ENCODE data around the gene SMYD5. TPM values are rescaled to one million over a fixed set of nuclear protein-coding genes. Genes with fewer than 3 reads are reported as not detected.

Gene SMYD5
- total RNA-seq, 2 experiments from 2014 or later: 39.1 to 46.7 TPM

- Mint-ChIP-seq H3K4me1 (ENCODE audit: low read depth) (peaks cover 37% of the 10 kb centered on the region), H3K36me3 (ENCODE audit: low read depth) (peaks cover 42% of the 10 kb centered on the region), H3K27ac (no peak overlapping the region), H3K9me3 (no peaks in the 10 kb centered on the region), H3K27me3 (no peaks in the 10 kb centered on the region), H3K4me3 (no peak overlapping the region)
- DNase-seq (no peak), ATAC-seq (ENCODE audit: poor library complexity) (no peak)
- H3K27me3 ChIP-seq (ENCODE audit: control insufficient read depth in 1 of 2, insufficient read depth in 2 of 2, low read length in 2 of 2): no peaks in the 10 kb centered on the region
- peaks cover 30% of the 10 kb centered on the region for H3K4me1 ChIP-seq (ENCODE audit: insufficient read depth, low read length)
- ChIA-PET POLR2A (no interaction called here), CTCF (interaction anchor here (1.8 kb wide), 1 partner anchor 40 kb away, joined by 6 read pairs; no protein-coding TSS in a partner anchor)
- H3K27ac ChIP-seq (ENCODE audit: low read depth in 1 of 2, low read length in 2 of 2): no peak overlapping the region
- H3K9me3 ChIP-seq (ENCODE audit: control insufficient read depth in 1 of 2, insufficient read depth in 1 of 2, low read length in 2 of 2): no peaks in the 10 kb centered on the region
- peaks cover 35% of the 10 kb centered on the region for H3K36me3 ChIP-seq (ENCODE audit: insufficient read depth, low read length)
- TF ChIP-seq CTCF (IDR thresholded peaks at IDR 0.05): no peak
- no peak overlapping the region for H3K4me3 ChIP-seq (ENCODE audit: low read length)
- intact Hi-C loops (cut with DNase I, micrococcal nuclease): loop anchor here in 1 of 2 experiments (1.0 to 10.0 kb wide), 2 partner anchors 13 to 1438 kb away; partner anchors contain the start of gene SEMA4F
Measured at GRCh38 chr2:73217160-73217559, 3.1 kb downstream of the SMYD5 start.

- peaks cover 42% of the 10 kb centered on the region for H3K36me3 ChIP-seq (ENCODE audit: insufficient read depth, low read length)
- no peak for ATAC-seq (ENCODE audit: poor library complexity)
Measured at GRCh38 chr2:73217826-73218225, 3.8 kb downstream of the SMYD5 start.

DNA sequence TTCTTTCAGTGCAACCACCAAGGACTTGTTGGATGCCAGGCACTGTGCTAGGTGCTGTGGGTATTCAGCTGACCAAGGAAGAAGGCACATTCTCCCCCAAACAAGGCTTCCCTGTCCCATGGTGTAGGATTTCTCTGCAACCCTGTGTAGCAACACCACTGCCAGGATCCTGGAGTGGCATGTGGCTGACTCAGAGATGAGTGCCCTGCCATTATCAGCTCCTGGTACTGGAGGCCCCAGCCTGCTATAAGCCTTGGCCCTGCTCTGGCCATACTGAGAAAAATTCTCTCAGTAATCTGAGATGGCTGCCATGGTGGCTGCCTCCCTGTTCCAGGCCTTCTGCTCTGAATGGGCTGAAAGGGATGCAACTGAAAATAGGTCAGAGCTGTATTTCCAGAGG, 4.3 kb downstream of the SMYD5 start:
- no peak for TF ChIP-seq CTCF (IDR thresholded peaks at IDR 0.05)
- CTCF ChIA-PET: interaction anchor here (1.8 kb wide), 1 partner anchor 41 kb away, joined by 6 read pairs; no protein-coding TSS in a partner anchor
- no peak overlapping the region for H3K27ac ChIP-seq (ENCODE audit: low read depth in 1 of 2, low read length in 2 of 2)
- peaks cover 25% of the 10 kb centered on the region for H3K4me1 Mint-ChIP-seq (ENCODE audit: low read depth)
- peaks cover 19% of the 10 kb centered on the region for H3K4me1 ChIP-seq (ENCODE audit: insufficient read depth, low read length)
- H3K27me3 Mint-ChIP-seq: no peaks in the 10 kb centered on the region
- peaks cover 54% of the 10 kb centered on the region for H3K36me3 Mint-ChIP-seq (ENCODE audit: low read depth)
- peaks cover 46% of the 10 kb centered on the region for H3K36me3 ChIP-seq (ENCODE audit: insufficient read depth, low read length)
- POLR2A ChIA-PET: interaction anchor here (1.1 kb wide), 2 partner anchors 9 to 15 kb away, joined by 3 to 6 read pairs; partner anchors contain the start of genes CCT7 and PRADC1
- H3K27me3 ChIP-seq (ENCODE audit: control insufficient read depth in 1 of 2, insufficient read depth in 2 of 2, low read length in 2 of 2): no peaks in the 10 kb centered on the region
- no peak for ATAC-seq (ENCODE audit: poor library complexity)
- no peak overlapping the region for H3K4me3 ChIP-seq (ENCODE audit: low read length)
- H3K9me3 ChIP-seq (ENCODE audit: control insufficient read depth in 1 of 2, insufficient read depth in 1 of 2, low read length in 2 of 2): no peaks in the 10 kb centered on the region
- intact Hi-C loops (cut with DNase I, micrococcal nuclease): loop anchor here in 1 of 2 experiments (10.0 kb wide), 1 partner anchor 1437 kb away; the partner anchor contains the start of gene SEMA4F
- H3K27ac Mint-ChIP-seq: no peak overlapping the region
- H3K9me3 Mint-ChIP-seq: no peaks in the 10 kb centered on the region
- no peak overlapping the region for H3K4me3 Mint-ChIP-seq
- no peak for DNase-seq

More at GRCh38 chr2:73217826-73218225, 3.8 kb downstream of the SMYD5 start:
- H3K4me3 Mint-ChIP-seq: peak overlapping the region; percentile 27
- POLR2A ChIA-PET: interaction anchor here (1.1 kb wide), 1 partner anchor 16 kb away, joined by 6 read pairs; the partner anchor contains the start of genes CCT7 and PRADC1
- H3K27ac Mint-ChIP-seq: no peak overlapping the region
- H3K9me3 ChIP-seq (ENCODE audit: control insufficient read depth in 1 of 2, insufficient read depth in 1 of 2, low read length in 2 of 2): no peaks in the 10 kb centered on the region
- H3K27me3 ChIP-seq (ENCODE audit: control insufficient read depth in 1 of 2, insufficient read depth in 2 of 2, low read length in 2 of 2): no peaks in the 10 kb centered on the region
- H3K4me1 ChIP-seq (ENCODE audit: insufficient read depth, low read length): peaks cover 24% of the 10 kb centered on the region
- intact Hi-C loops (cut with DNase I, micrococcal nuclease): loop anchor here in 1 of 2 experiments (1.0 to 10.0 kb wide), 2 partner anchors 12 to 1437 kb away; partner anchors contain the start of gene SEMA4F
- peaks cover 49% of the 10 kb centered on the region for H3K36me3 Mint-ChIP-seq (ENCODE audit: low read depth)
- H3K27ac ChIP-seq (ENCODE audit: low read depth in 1 of 2, low read length in 2 of 2): no peak overlapping the region
- no peak for TF ChIP-seq CTCF (IDR thresholded peaks at IDR 0.05)
- no peak overlapping the region for H3K4me3 ChIP-seq (ENCODE audit: low read length)
- no peaks in the 10 kb centered on the region for H3K9me3 Mint-ChIP-seq
- H3K27me3 Mint-ChIP-seq: no peaks in the 10 kb centered on the region
- no peak for DNase-seq
- CTCF ChIA-PET: interaction anchor here (1.8 kb wide), 1 partner anchor 41 kb away, joined by 6 read pairs; no protein-coding TSS in a partner anchor
- H3K4me1 Mint-ChIP-seq (ENCODE audit: low read depth): peaks cover 30% of the 10 kb centered on the region
